Endothelial cell of umbilical vein (primary cell): Measurements from ENCODE around the gene ANO9. TPM values are rescaled to one million over a fixed set of nuclear protein-coding genes. Genes with fewer than 3 reads are reported as not detected.

Experiments used
- BruUV-seq: library from RNA; stranded (reverse); fragments of 400-500 nt; replicated peaks from 2 replicates; lab custom pipeline; 2021; lab: Mats Ljungman, UMichigan
- CTCF ChIA-PET: fragments of 300-600, 350-600 bp; sonication (Branson Sonifier 250); formaldehyde crosslinking; loops from one replicate; lab custom pipeline; 2021; ENCODE audit warnings: antibody characterized with exemption, inconsistent platforms; lab: Charles Lee
- POLR2A ChIA-PET: fragments of 300-600, 350-600 bp; sonication (Branson Sonifier 250); formaldehyde crosslinking; loops from one replicate; lab custom pipeline; 2021; ENCODE audit warnings: antibody characterized with exemption, inconsistent platforms; lab: Charles Lee
- DNase-seq: peaks from one replicate; pipeline ENCODE4 v3.0.0-alpha.2; 2011; ENCODE audit warnings: low read depth, low spot score
- FAIRE-seq: peaks from 2 replicates; lab custom pipeline; 2011; peaks lifted over from hg19 to GRCh38; lab: Jason Lieb, UNC
- H2AFZ ChIP-seq: 2 replicates; pipeline ENCODE4 v1.6.0; 2012; ENCODE audit warnings: low read depth, low read length, control low read depth, inconsistent platforms
- H3K27ac ChIP-seq: 2 replicates; pipeline ENCODE4 v1.5.1; 2011; ENCODE audit warnings: low read depth, mild to moderate bottlenecking, control low read depth, low read length, moderate library complexity; ENCODE audit not compliant: insufficient read depth
- H3K27me3 ChIP-seq, 2 experiments: 2 replicates each; pipeline versions ENCODE4 v1.6.0 to v1.6.1; 2011; ENCODE audit warnings: low read length in 2 of 2, mixed read lengths in 1 of 2; ENCODE audit not compliant: control insufficient read depth in 2 of 2, insufficient read depth in 2 of 2
- H3K36me3 ChIP-seq, 2 experiments: 2 replicates in 1 of 2; 3 replicates in 1 of 2; pipeline ENCODE4 v1.5.1; 2011; ENCODE audit warnings: low read length in 2 of 2, mild to moderate bottlenecking in 1 of 2, moderate library complexity in 1 of 2; ENCODE audit not compliant: control insufficient read depth in 2 of 2, insufficient read depth in 2 of 2; ENCODE audit errors: extremely low read depth in 1 of 2
- H3K4me1 ChIP-seq: 3 replicates; pipeline ENCODE4 v1.5.1; 2011; ENCODE audit warnings: mild to moderate bottlenecking, low read length; ENCODE audit not compliant: control insufficient read depth, insufficient read depth; ENCODE audit errors: extremely low read depth
- H3K4me2 ChIP-seq: 2 replicates; pipeline ENCODE4 v1.6.1; 2011; ENCODE audit warnings: low read length, control low read depth, mixed read lengths; ENCODE audit not compliant: insufficient read depth
- H3K4me3 ChIP-seq, 3 experiments: fragments of 200-600 bp in 1 of 3; sonication (generic), shearing (Covaris generic) in 1 of 3; replicated peaks in 1 of 3; 2 replicates each; pipeline ENCODE4 v1.5.1; 2011 to 2016; ENCODE audit warnings: control low read depth in 3 of 3, low read length in 3 of 3, mild to moderate bottlenecking in 2 of 3, inconsistent platforms in 1 of 3, low read depth in 1 of 3, moderate library complexity in 1 of 3; ENCODE audit not compliant: insufficient read depth in 1 of 3
- H3K79me2 ChIP-seq: 2 replicates; pipeline ENCODE4 v1.6.0; 2012; ENCODE audit warnings: low read length, inconsistent platforms; ENCODE audit not compliant: control insufficient read depth, insufficient read depth
- H3K9ac ChIP-seq: replicated peaks from 2 replicates; pipeline ENCODE3; 2011; ENCODE audit warnings: low read length, control low read depth; ENCODE audit not compliant: insufficient read depth; ENCODE audit errors: extremely low read depth
- H3K9me1 ChIP-seq: replicated peaks from 3 replicates; pipeline ENCODE4 v1.6.0; 2011; ENCODE audit warnings: mild to moderate bottlenecking, low read length; ENCODE audit not compliant: control insufficient read depth, insufficient read depth; ENCODE audit errors: extremely low read depth
- H3K9me3 ChIP-seq: replicated peaks from 2 replicates; pipeline ENCODE4 v1.5.1; 2012; ENCODE audit warnings: low read length, inconsistent platforms; ENCODE audit not compliant: control insufficient read depth, insufficient read depth
- H4K20me1 ChIP-seq: replicated peaks from 2 replicates; pipeline ENCODE3; 2011; ENCODE audit warnings: mild to moderate bottlenecking, low read length; ENCODE audit not compliant: control insufficient read depth, insufficient read depth; ENCODE audit errors: extremely low read depth
- CTCF ChIP-seq, 2 donors: IDR thresholded peaks; 1 replicate in 1 of 2; 2 replicates in 1 of 2; pipeline ENCODE4 v1.5.1; 2011; ENCODE audit warnings: low read length in 2 of 2, mild to moderate bottlenecking in 2 of 2, moderate library complexity in 2 of 2, control low read depth in 1 of 2, inconsistent platforms in 1 of 2, low read depth in 1 of 2; ENCODE audit not compliant: insufficient read depth in 1 of 2; ENCODE audit errors: extremely low read depth in 1 of 2
- EZH2 ChIP-seq: IDR thresholded peaks from 2 replicates; pipeline ENCODE4 v1.6.1; 2012; ENCODE audit warnings: borderline replicate concordance, low read depth, mild to moderate bottlenecking, moderate library complexity, low read length, inconsistent platforms; ENCODE audit not compliant: severe bottlenecking
- GATA2 ChIP-seq: IDR thresholded peaks from 2 replicates; pipeline ENCODE4 v1.7.0; 2011; ENCODE audit warnings: low read depth, mild to moderate bottlenecking, moderate library complexity, mixed read lengths, low read length; ENCODE audit not compliant: insufficient read length, insufficient read depth
- JUN ChIP-seq: IDR thresholded peaks from 2 replicates; pipeline ENCODE4 v1.6.1; 2011; ENCODE audit warnings: borderline replicate concordance, low read depth; ENCODE audit not compliant: insufficient read length, insufficient read depth
- MYC ChIP-seq: IDR thresholded peaks from one replicate; pipeline ENCODE4 v1.6.1; 2011; ENCODE audit warnings: mild to moderate bottlenecking, low read depth, low read length
- dilution Hi-C: fragments of 300-500 bp; cut with MboI; formaldehyde crosslinking; loops from one replicate; pipeline ENCODE4 v1.15.0; 2019; ENCODE audit warnings: low sequenced_read_pairs; ENCODE audit not compliant: extremely low pct_ligation_motif_present
- intact Hi-C: fragments of 100-400 bp; cut with micrococcal nuclease; formaldehyde crosslinking; loops from one replicate; pipeline ENCODE4 v1.10.0; 2022
- polyA plus RNA-seq, 4 experiments: library from polyadenylated mRNA; depleted of rRNA in 3 of 4; stranded (reverse) in 3 of 4; unstranded in 1 of 4; fragments of >200 nt; gene quantifications; 2 replicates each; pipeline versions ENCODE4 v1.2.1 to v1.2.3, GENCODE V29; 2011 to 2012; ENCODE audit warnings: missing spikeins in 1 of 4
- total RNA-seq: library from RNA; stranded (reverse); gene quantifications from 2 replicates; pipeline ENCODE4 v1.2.3, GENCODE V29; 2021
- TF ChIP-seq, protein P1 (sequence below): IDR thresholded peaks from 2 replicates; pipeline ENCODE4 v1.6.1; 2011; ENCODE audit not compliant: insufficient read depth, insufficient read length

The ANO9 gene
- total and polyA plus RNA-seq, 2 donors (not counting 3 experiments of a cell fraction or from before 2014, with no cell fraction given), result 0.23 TPM; not detected in 1

GRCh38 chr11:459511-460220 lies 17.9 kb upstream of the ANO9 start:
- POLR2A ChIA-PET, result no interaction called here

More at GRCh38 chr11:459511-460220, 17.9 kb upstream of the ANO9 start:
- no peak for FAIRE-seq
- no peak overlapping the region for H3K27ac ChIP-seq
- H3K9me1 ChIP-seq, result no peaks in the 10 kb centered on the region
- H3K4me3 ChIP-seq, result no peak overlapping the region
- H2AFZ ChIP-seq, result no peak overlapping the region
- intact Hi-C loops (no loop called here), dilution Hi-C loops (no loop called here)
- CTCF ChIA-PET, result no interaction called here
- TF ChIP-seq CTCF (IDR thresholded peaks at IDR 0.05; ENCODE audit: extremely low read depth in 1 of 2, insufficient read depth in 1 of 2, low read depth in 1 of 2, low read length in 2 of 2) (no peak), GATA2 (no peak), MYC (no peak), EZH2 (no peak), JUN (no peak)
- TF ChIP-seq, protein P1, sequence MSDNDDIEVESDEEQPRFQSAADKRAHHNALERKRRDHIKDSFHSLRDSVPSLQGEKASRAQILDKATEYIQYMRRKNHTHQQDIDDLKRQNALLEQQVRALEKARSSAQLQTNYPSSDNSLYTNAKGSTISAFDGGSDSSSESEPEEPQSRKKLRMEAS, result no peak
- peaks cover 0 to 17% of the 10 kb centered on the region in 2 experiments for H3K36me3 ChIP-seq
- H3K4me1 ChIP-seq, result no peaks in the 10 kb centered on the region
- no peak overlapping the region for H3K9ac ChIP-seq
- no peaks in the 10 kb centered on the region for H4K20me1 ChIP-seq
- H3K27me3 ChIP-seq, result no peaks in the 10 kb centered on the region
- BruUV-seq, result no TSS peak
- H3K79me2 ChIP-seq, result peaks cover 27% of the 10 kb centered on the region
- no peak for DNase-seq
- no peaks in the 10 kb centered on the region for H3K9me3 ChIP-seq
- H3K4me2 ChIP-seq, result no peak overlapping the region
